Fibroblast of skin of abdomen (primary cell): ENCODE data around the gene EYA3.

ENCODE experiments used
- DNase-seq: peaks from one replicate; pipeline ENCODE4 v3.0.0-alpha.2; 2013

The EYA3 gene

GRCh38 chr1:27936370-27936769 is 152.0 kb downstream of the EYA3 start:
- DNase-seq = no peak

- no peak for DNase-seq
Observed at GRCh38 chr1:27935721-27936120, 152.7 kb downstream of the EYA3 start.

GRCh38 chr1:27934818-27935549 is 153.4 kb downstream of the EYA3 start, which contains the start of gene SMPDL3B:
TSS of gene SMPDL3B (plus strand) at chr1:27935000. CDS start at chr1:27935184, 184 bp downstream.
- no peak for DNase-seq

- DNase-seq = no peak
Observed at GRCh38 chr1:27931759-27932158, 156.7 kb downstream of the EYA3 start.

GRCh38 chr1:27931184-27931583 is 157.2 kb downstream of the EYA3 start:
- DNase-seq = no peak

- DNase-seq = no peak
Observed at GRCh38 chr1:27928216-27928954, 160.0 kb downstream of the EYA3 start.

GRCh38 chr1:27922272-27922671 is 166.1 kb downstream of the EYA3 start:
- DNase-seq = no peak
